HG03378 (cell line): ENCODE results near the gene OR6K3.
"Not testable (repeated sequence)": the region's sequence is repeated elsewhere in the genome, so short reads cannot be mapped to it uniquely, and the experiment has no call there.

Source experiments
- ATAC-seq: cut with Tn5 transposase; IDR thresholded peaks from one replicate; pipeline ENCODE4 v1.9.1; 2021; ENCODE audit warnings: mild to moderate bottlenecking, moderate library complexity; ENCODE audit not compliant: unreplicated experiment

Gene OR6K3

GRCh38 chr1:158688343-158688742 is 32.2 kb downstream of the OR6K3 start:
- ATAC-seq = not testable (repeated sequence)

- no peak for ATAC-seq
Observed at GRCh38 chr1:158687037-158687436, 33.5 kb downstream of the OR6K3 start.

GRCh38 chr1:158686111-158687009 is 34.2 kb downstream of the OR6K3 start, which contains the start of gene SPTA1:
Gene SPTA1 (minus strand): TSS chr1:158686715. CDS start chr1:158686517, 198 bp downstream.
- ATAC-seq = no peak

- no peak for ATAC-seq
Observed at GRCh38 chr1:158685085-158685484, 35.4 kb downstream of the OR6K3 start.

GRCh38 chr1:158681606-158682005 is 38.9 kb downstream of the OR6K3 start:
- ATAC-seq = no peak

GRCh38 chr1:158679289-158679688 is 41.2 kb downstream of the OR6K3 start:
- no peak for ATAC-seq

GRCh38 chr1:158675563-158676323 is 44.8 kb downstream of the OR6K3 start:
- no peak for ATAC-seq

- ATAC-seq = no peak
Observed at GRCh38 chr1:158674302-158674701, 46.2 kb downstream of the OR6K3 start.
